Omental fat pad (tissue), 4 donors: Measurements from ENCODE around the gene CRB3. TPM values are rescaled to one million over a fixed set of nuclear protein-coding genes. Genes with fewer than 3 reads are reported as not detected.

ENCODE experiments used
- ATAC-seq: fragments of 150-250 bp; one replicate; pipeline ENCODE4 v1.9.1; 2016; ENCODE audit warnings: mild to moderate bottlenecking, moderate library complexity; ENCODE audit not compliant: low FRiP score
- DNase-seq: peaks from one replicate; pipeline ENCODE4 v3.0.0-alpha.2; 2019; ENCODE audit warnings: low spot score
- total RNA-seq, 4 donors: library from RNA; depleted of rRNA; stranded (reverse); fragments of >200 nt; gene quantifications; one replicate each; pipeline ENCODE4 v1.1.0, GENCODE V29; 2016
- TF ChIP-seq, protein P1 (sequence below), 3 donors: fragments of 450-650 bp; IDR thresholded peaks; one replicate each; pipeline ENCODE4 v1.5.1; 2016 to 2017; ENCODE audit warnings: antibody characterized with exemption in 3 of 3, mild to moderate bottlenecking in 3 of 3, moderate library complexity in 2 of 3

CRB3 gene
- total RNA-seq, 4 donors from 2014 or later: 0.82 to 6.2 (median 1.1) TPM; not detected in 1

- DNase-seq (no peak), ATAC-seq (no peak)
- TF ChIP-seq, protein P1, sequence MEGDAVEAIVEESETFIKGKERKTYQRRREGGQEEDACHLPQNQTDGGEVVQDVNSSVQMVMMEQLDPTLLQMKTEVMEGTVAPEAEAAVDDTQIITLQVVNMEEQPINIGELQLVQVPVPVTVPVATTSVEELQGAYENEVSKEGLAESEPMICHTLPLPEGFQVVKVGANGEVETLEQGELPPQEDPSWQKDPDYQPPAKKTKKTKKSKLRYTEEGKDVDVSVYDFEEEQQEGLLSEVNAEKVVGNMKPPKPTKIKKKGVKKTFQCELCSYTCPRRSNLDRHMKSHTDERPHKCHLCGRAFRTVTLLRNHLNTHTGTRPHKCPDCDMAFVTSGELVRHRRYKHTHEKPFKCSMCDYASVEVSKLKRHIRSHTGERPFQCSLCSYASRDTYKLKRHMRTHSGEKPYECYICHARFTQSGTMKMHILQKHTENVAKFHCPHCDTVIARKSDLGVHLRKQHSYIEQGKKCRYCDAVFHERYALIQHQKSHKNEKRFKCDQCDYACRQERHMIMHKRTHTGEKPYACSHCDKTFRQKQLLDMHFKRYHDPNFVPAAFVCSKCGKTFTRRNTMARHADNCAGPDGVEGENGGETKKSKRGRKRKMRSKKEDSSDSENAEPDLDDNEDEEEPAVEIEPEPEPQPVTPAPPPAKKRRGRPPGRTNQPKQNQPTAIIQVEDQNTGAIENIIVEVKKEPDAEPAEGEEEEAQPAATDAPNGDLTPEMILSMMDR (IDR thresholded peaks at IDR 0.05): no peak
These were observed 23.2 kb upstream of the CRB3 start for GRCh38 chr19:6440905-6441304.

GRCh38 chr19:6442087-6442688 is 21.9 kb upstream of the CRB3 start:
- DNase-seq: no peak
- TF ChIP-seq, protein P1 (IDR thresholded peaks at IDR 0.05): no peak
- ATAC-seq: no peak

GRCh38 chr19:6443986-6444385 is 20.1 kb upstream of the CRB3 start:
- no peak for DNase-seq
- TF ChIP-seq, protein P1 (IDR thresholded peaks at IDR 0.05): no peak
- no peak for ATAC-seq

GRCh38 chr19:6446452-6446851 is 17.6 kb upstream of the CRB3 start:
- TF ChIP-seq, protein P1 (IDR thresholded peaks at IDR 0.05): no peak
- ATAC-seq (no peak), DNase-seq (no peak)

DNA sequence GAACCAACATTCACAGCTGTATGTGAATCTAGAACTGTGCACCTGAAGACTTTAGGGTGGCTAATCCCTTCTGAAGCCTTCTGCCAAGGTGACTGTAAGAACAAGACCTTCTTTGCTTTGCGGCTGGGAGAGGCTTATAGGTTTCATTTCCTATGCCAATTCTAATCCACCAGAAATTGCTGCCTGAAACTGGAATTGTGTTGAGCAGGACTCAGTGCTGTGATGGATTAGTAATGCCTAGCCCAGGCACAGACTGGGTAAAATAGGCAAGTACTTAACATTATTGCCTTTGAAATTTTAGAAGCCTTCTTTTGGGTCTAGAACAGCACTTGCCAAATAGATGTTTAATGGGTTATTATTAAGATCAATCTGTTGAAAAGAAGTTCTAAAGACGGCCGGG is 16.0 kb upstream of the CRB3 start:
- TF ChIP-seq, protein P1 (IDR thresholded peaks at IDR 0.05): no peak
- DNase-seq: no peak
- ATAC-seq: no peak

- TF ChIP-seq, protein P1 (IDR thresholded peaks at IDR 0.05): no peak
- no peak for ATAC-seq
- DNase-seq: no peak
These were observed 13.9 kb upstream of the CRB3 start for GRCh38 chr19:6450166-6450565.

- TF ChIP-seq, protein P1 (IDR thresholded peaks at IDR 0.05): no peak
- ATAC-seq (no peak), DNase-seq (no peak)
These were observed 12.4 kb upstream of the CRB3 start for GRCh38 chr19:6451583-6452222.
